ENCODE results near the gene ETF1.

- TF ChIP-seq CTCF (conservative IDR thresholded peaks at IDR 0.05; ENCODE audit: low read depth, low read length) (no peak), EZH2 (IDR thresholded peaks at IDR 0.05; ENCODE audit: low read length, unreplicated experiment) (no peak)
Measured at GRCh38 chr5:138554143-138554542, 11.1 kb upstream of the ETF1 start.

Measured in PC-3 (cell line).